Naive thymus-derived CD4-positive, alpha-beta T cell (primary cell): ENCODE measurements around the gene LTBP2. TPM values are rescaled to one million over a fixed set of nuclear protein-coding genes. Genes with fewer than 3 reads are reported as not detected.

ENCODE experiments used
- ATAC-seq: fragments of 150-1000 bp; cut with Tn5 transposase; 2 replicates; pipeline ENCODE4 v1.10.0; 2021; ENCODE audit warnings: mild to moderate bottlenecking, moderate library complexity
- CTCF ChIA-PET: fragments of 350-600 bp; sonication (Branson Sonifier 250); formaldehyde crosslinking; loops from one replicate; lab custom pipeline; 2021; ENCODE audit warnings: antibody characterized with exemption; lab: Charles Lee
- POLR2A ChIA-PET: fragments of 350-600 bp; sonication (Branson Sonifier 250); formaldehyde crosslinking; loops from one replicate; lab custom pipeline; 2021; ENCODE audit warnings: antibody characterized with exemption, inconsistent platforms; lab: Charles Lee
- DNase-seq, 9 donors: peaks; one replicate each; pipeline versions ENCODE4 v3.0.0 to v3.0.0-alpha.2; 2020 to 2022; ENCODE audit warnings: mixed read lengths in 1 of 9
- H3K27ac ChIP-seq: one replicate; pipeline ENCODE4 v1.7.0; 2013; ENCODE audit warnings: mild to moderate bottlenecking, low read depth, low read length, moderate library complexity
- H3K27me3 ChIP-seq, 2 donors: one replicate each; pipeline ENCODE4 v1.7.0; 2013; ENCODE audit warnings: low read length in 2 of 2, mild to moderate bottlenecking in 2 of 2, moderate library complexity in 2 of 2; ENCODE audit not compliant: control insufficient read depth in 2 of 2, insufficient read depth in 2 of 2
- H3K36me3 ChIP-seq, 3 experiments: 1 replicate in 2 of 3; 2 replicates in 1 of 3; pipeline ENCODE4 v1.7.0; 2013; ENCODE audit warnings: low read length in 3 of 3, mild to moderate bottlenecking in 3 of 3, moderate library complexity in 1 of 3; ENCODE audit not compliant: insufficient read depth in 3 of 3, control insufficient read depth in 2 of 3
- H3K4me1 ChIP-seq, 2 donors: one replicate each; pipeline ENCODE4 v1.7.0; 2013; ENCODE audit warnings: low read length in 2 of 2, mild to moderate bottlenecking in 2 of 2, moderate library complexity in 1 of 2; ENCODE audit not compliant: control insufficient read depth in 2 of 2, insufficient read depth in 2 of 2
- H3K4me3 ChIP-seq: 2 replicates; pipeline ENCODE4 v1.7.0; 2013; ENCODE audit warnings: mild to moderate bottlenecking, low read length
- H3K9me3 ChIP-seq, 3 experiments: 1 replicate in 2 of 3; 2 replicates in 1 of 3; pipeline ENCODE4 v1.7.0; 2013; ENCODE audit warnings: low read length in 3 of 3; ENCODE audit not compliant: control insufficient read depth in 2 of 3
- H3K27ac Mint-ChIP-seq, 9 donors: one replicate each; pipeline ENCODE4 v1.8.0; 2020 to 2022; ENCODE audit warnings: mixed read lengths in 9 of 9, mild to moderate bottlenecking in 8 of 9, moderate library complexity in 5 of 9, inconsistent platforms in 2 of 9
- H3K27me3 Mint-ChIP-seq, 5 donors: one replicate each; pipeline ENCODE4 v1.8.0; 2021 to 2022; ENCODE audit warnings: mixed read lengths in 5 of 5, mild to moderate bottlenecking in 1 of 5
- H3K36me3 Mint-ChIP-seq, 5 donors: one replicate each; pipeline ENCODE4 v1.8.0; 2020 to 2022; ENCODE audit warnings: mixed read lengths in 5 of 5, mild to moderate bottlenecking in 3 of 5, inconsistent platforms in 1 of 5
- H3K4me1 Mint-ChIP-seq, 7 donors: one replicate each; pipeline ENCODE4 v1.8.0; 2020 to 2022; ENCODE audit warnings: mixed read lengths in 7 of 7, mild to moderate bottlenecking in 3 of 7, inconsistent platforms in 1 of 7
- H3K4me3 Mint-ChIP-seq, 10 donors: one replicate each; pipeline ENCODE4 v1.8.0; 2020 to 2022; ENCODE audit warnings: mild to moderate bottlenecking in 10 of 10, mixed read lengths in 10 of 10, moderate library complexity in 6 of 10, inconsistent platforms in 2 of 10
- H3K9me3 Mint-ChIP-seq, 11 donors: one replicate each; pipeline ENCODE4 v1.8.0; 2020 to 2022; ENCODE audit warnings: mixed read lengths in 11 of 11, mild to moderate bottlenecking in 4 of 11, inconsistent platforms in 1 of 11, moderate library complexity in 1 of 11
- intact Hi-C, 2 donors: fragments of 100-400 bp; cut with micrococcal nuclease; formaldehyde crosslinking; loops; one replicate each; pipeline ENCODE4 v1.15.1; 2023
- polyA plus RNA-seq, 2 donors: library from polyadenylated mRNA; unstranded; fragments of 300-500 nt; fragmentation: Illumina TruSeq; gene quantifications; one replicate each; pipeline ENCODE4 v1.2.3, GENCODE V29; 2021
- total RNA-seq, 6 experiments: library from RNA in 5 of 6; stranded (reverse) in 5 of 6; gene quantifications; 1 replicate in 5 of 6; 2 replicates in 1 of 6; pipeline ENCODE4 v1.2.3 and lab custom pipeline; 2021 to 2026

The LTBP2 gene
- total and polyA plus RNA-seq, 7 experiments from 2014 or later: 0.07 to 1.1 (median 0.27) TPM

DNA sequence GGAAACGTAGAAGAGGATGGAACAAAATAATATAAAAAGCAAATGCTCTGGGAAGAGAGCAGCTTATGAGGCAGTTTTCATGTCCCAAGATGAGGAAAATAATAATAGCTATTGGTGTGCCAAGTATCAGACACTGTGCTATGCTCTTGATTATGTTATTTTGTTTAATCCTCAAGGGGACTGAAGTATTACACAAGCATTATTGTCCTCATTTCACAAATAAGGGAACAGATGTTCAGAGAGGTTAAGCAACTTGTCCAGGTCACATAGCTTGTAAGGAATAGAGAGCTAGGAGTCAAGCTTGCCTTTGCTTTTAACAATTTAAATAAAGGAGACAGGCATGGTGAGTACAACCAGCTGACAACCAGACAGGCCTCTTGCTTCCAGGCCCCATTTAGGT lies 26.9 kb upstream of the LTBP2 start:
- H3K9me3 Mint-ChIP-seq: no peaks in the 10 kb centered on the region
- POLR2A ChIA-PET: no interaction called here
- intact Hi-C loops: no loop called here

DNA sequence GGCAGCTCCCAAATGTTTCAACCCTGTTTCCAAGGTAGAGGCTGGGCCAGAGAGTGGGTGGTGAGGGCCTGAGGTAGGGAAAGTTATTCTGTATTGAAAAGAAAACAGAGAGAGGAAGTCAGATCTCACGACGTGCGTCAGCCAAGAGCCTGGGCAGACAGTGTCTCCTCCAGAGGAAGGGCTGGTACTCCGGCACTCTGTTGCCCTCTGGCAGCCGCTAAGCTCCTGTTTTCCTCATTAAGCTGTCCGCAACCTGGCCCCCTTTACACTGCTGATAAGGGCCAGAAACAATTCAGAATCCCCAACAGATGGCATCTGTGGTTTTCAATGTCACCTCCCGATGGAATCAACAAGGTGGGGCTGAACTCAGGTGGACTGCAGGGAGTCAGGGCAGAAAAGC lies 26.0 kb upstream of the LTBP2 start:
- intact Hi-C loops: no loop called here
- ChIA-PET POLR2A (interaction anchor here (0.5 kb wide), 1 partner anchor 608 kb away, joined by 4 read pairs; no protein-coding TSS in a partner anchor), CTCF (interaction anchor here (1.5 to 2.3 kb wide), 2 partner anchors 19 to 29 kb away, joined by 4 to 8 read pairs; no protein-coding TSS in a partner anchor)
- Mint-ChIP-seq H3K27ac (peak overlapping the region in 1 of 9 donors; percentile 75), H3K9me3 (no peaks in the 10 kb centered on the region), H3K4me3 (no peak overlapping the region), H3K27me3 (peaks cover 0 to 13% (median 0%) of the 10 kb centered on the region in 5 donors), H3K4me1 (peaks cover 0 to 3% (median 0%) of the 10 kb centered on the region in 7 donors), H3K36me3 (no peaks in the 10 kb centered on the region)
- DNase-seq (no peak), ATAC-seq (no peak)
- no peak overlapping the region for H3K27ac ChIP-seq
- no peak overlapping the region for H3K4me3 ChIP-seq
- no peaks in the 10 kb centered on the region for H3K4me1 ChIP-seq
- H3K36me3 ChIP-seq: no peaks in the 10 kb centered on the region
- no peaks in the 10 kb centered on the region for H3K27me3 ChIP-seq
- H3K9me3 ChIP-seq: no peaks in the 10 kb centered on the region

More for the DNA sequence above, 26.9 kb upstream of the LTBP2 start:
- Mint-ChIP-seq H3K4me3 (no peak overlapping the region), H3K27me3 (peaks cover 0 to 13% (median 0%) of the 10 kb centered on the region in 5 donors), H3K4me1 (peaks cover 0 to 3% (median 0%) of the 10 kb centered on the region in 7 donors), H3K36me3 (no peaks in the 10 kb centered on the region), H3K27ac (no peak overlapping the region)
- DNase-seq (no peak), ATAC-seq (no peak)
- Histone ChIP-seq H3K36me3 (no peaks in the 10 kb centered on the region), H3K9me3 (no peaks in the 10 kb centered on the region), H3K4me3 (no peak overlapping the region), H3K27me3 (no peaks in the 10 kb centered on the region), H3K27ac (no peak overlapping the region), H3K4me1 (no peaks in the 10 kb centered on the region)
- CTCF ChIA-PET: interaction anchor here (2.3 kb wide), 1 partner anchor 30 kb away, joined by 8 read pairs; no protein-coding TSS in a partner anchor

DNA sequence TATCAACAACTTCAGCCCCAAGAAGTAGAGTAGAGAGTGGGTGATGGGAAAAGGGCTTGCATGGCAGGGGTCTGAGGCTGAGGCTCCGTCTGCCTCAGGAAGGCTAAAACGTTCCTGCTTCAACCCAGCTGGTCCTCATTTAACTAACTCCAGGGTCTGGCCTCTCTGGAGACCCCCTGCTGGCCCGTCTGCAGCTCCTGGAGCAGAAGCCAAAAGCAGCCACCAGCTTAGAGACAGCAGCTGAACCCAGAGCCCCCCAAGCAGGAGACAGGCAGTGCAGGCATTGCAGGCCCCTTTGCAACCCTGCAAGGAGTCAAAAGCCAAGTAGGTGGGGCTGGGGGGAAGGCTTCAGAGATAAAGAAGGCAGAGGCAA lies 25.1 kb upstream of the LTBP2 start:
- peaks cover 0 to 13% (median 0%) of the 10 kb centered on the region in 5 donors for H3K27me3 Mint-ChIP-seq
- CTCF ChIA-PET: interaction anchor here (1.5 to 2.3 kb wide), 2 partner anchors 18 to 28 kb away, joined by 4 to 8 read pairs; no protein-coding TSS in a partner anchor
- no peaks in the 10 kb centered on the region for H3K9me3 Mint-ChIP-seq
- Histone ChIP-seq H3K4me3 (no peak overlapping the region), H3K27ac (no peak overlapping the region), H3K27me3 (no peaks in the 10 kb centered on the region), H3K9me3 (no peaks in the 10 kb centered on the region), H3K36me3 (no peaks in the 10 kb centered on the region), H3K4me1 (no peaks in the 10 kb centered on the region)
- peaks cover 0 to 3% (median 0%) of the 10 kb centered on the region in 7 donors for H3K4me1 Mint-ChIP-seq
- no peak overlapping the region for H3K4me3 Mint-ChIP-seq
- DNase-seq (no peak), ATAC-seq (no peak)
- intact Hi-C loops: no loop called here
- H3K36me3 Mint-ChIP-seq: no peaks in the 10 kb centered on the region
- no peak overlapping the region for H3K27ac Mint-ChIP-seq
- POLR2A ChIA-PET: no interaction called here

DNA sequence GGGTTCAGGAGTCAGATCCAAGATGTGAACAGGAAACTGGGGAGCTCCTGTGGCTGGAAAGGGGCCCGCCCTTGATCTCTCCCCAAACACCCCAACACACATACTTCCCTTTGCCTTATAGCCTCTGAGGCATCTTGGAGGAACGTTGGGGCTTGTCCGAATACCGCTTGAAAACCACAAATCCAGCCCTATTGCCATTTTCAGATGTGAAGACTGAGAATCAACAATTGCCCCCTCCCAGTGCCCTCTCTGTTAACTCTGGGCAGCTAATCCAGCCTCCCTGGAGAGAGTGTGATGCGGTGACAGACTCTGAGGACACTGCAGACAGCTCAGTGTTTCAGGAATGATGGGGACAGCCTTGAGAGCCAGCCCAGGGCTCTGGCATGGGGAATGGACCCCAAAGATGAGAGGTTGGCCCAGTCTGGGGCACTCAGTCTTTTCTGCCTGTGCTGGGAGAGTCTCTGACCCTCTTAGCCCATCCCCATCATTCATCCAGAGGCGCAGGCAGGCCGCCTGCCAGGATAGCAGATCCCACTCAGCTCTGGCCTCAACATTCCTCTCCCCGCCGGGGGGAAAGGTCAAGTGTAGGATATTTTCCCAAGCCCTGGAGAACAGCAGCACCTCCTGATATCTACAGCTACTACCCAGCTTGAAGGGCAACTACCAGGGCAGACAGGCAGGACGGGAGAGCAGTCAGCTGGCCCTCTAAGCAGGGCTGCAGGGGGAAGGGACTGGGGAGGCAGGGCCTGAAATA lies 24.6 kb upstream of the LTBP2 start:
- no peak for ATAC-seq
- DNase-seq: no peak
- H3K27me3 ChIP-seq: no peaks in the 10 kb centered on the region
- no peaks in the 10 kb centered on the region for H3K9me3 ChIP-seq
- ChIA-PET POLR2A (interaction anchor here (1.0 to 1.3 kb wide), 2 partner anchors 15 to 23 kb away, joined by 4 read pairs; no protein-coding TSS in a partner anchor), CTCF (interaction anchor here (0.8 to 1.5 kb wide), 2 partner anchors 18 to 28 kb away, joined by 3 to 4 read pairs; no protein-coding TSS in a partner anchor)
- H3K27me3 Mint-ChIP-seq: peaks cover 0 to 13% (median 0%) of the 10 kb centered on the region in 5 donors
- no peak overlapping the region for H3K4me3 Mint-ChIP-seq
- peaks cover 0 to 3% (median 0%) of the 10 kb centered on the region in 7 donors for H3K4me1 Mint-ChIP-seq
- H3K27ac Mint-ChIP-seq: no peak overlapping the region
- no peaks in the 10 kb centered on the region for H3K36me3 Mint-ChIP-seq
- no peak overlapping the region for H3K4me3 ChIP-seq
- H3K9me3 Mint-ChIP-seq: no peaks in the 10 kb centered on the region
- intact Hi-C loops: no loop called here
- no peak overlapping the region for H3K27ac ChIP-seq
- no peaks in the 10 kb centered on the region for H3K36me3 ChIP-seq
- H3K4me1 ChIP-seq: no peaks in the 10 kb centered on the region

- ATAC-seq (no peak), DNase-seq (no peak)
- Histone ChIP-seq H3K4me3 (no peak overlapping the region), H3K4me1 (no peaks in the 10 kb centered on the region), H3K9me3 (no peaks in the 10 kb centered on the region), H3K27ac (no peak overlapping the region), H3K36me3 (no peaks in the 10 kb centered on the region), H3K27me3 (no peaks in the 10 kb centered on the region)
- no peaks in the 10 kb centered on the region for H3K9me3 Mint-ChIP-seq
- peak overlapping the region in 1 of 9 donors; percentile 1 for H3K27ac Mint-ChIP-seq
- intact Hi-C loops: no loop called here
- CTCF ChIA-PET: interaction anchor here (0.8 kb wide), 1 partner anchor 27 kb away, joined by 3 read pairs; no protein-coding TSS in a partner anchor
- no peak overlapping the region for H3K4me3 Mint-ChIP-seq
- peaks cover 0 to 3% (median 0%) of the 10 kb centered on the region in 7 donors for H3K4me1 Mint-ChIP-seq
- POLR2A ChIA-PET: interaction anchor here (1.0 to 1.3 kb wide), 2 partner anchors 14 to 24 kb away, joined by 4 read pairs; no protein-coding TSS in a partner anchor
- no peaks in the 10 kb centered on the region for H3K36me3 Mint-ChIP-seq
- H3K27me3 Mint-ChIP-seq: peaks cover 0 to 13% (median 0%) of the 10 kb centered on the region in 5 donors
These were observed 23.8 kb upstream of the LTBP2 start for GRCh38 chr14:74635847-74636246.

GRCh38 chr14:74634964-74635363 lies 22.9 kb upstream of the LTBP2 start:
- peaks cover 0 to 8% (median 0%) of the 10 kb centered on the region in 5 donors for H3K27me3 Mint-ChIP-seq
- no peak for ATAC-seq

More at GRCh38 chr14:74634964-74635363, 22.9 kb upstream of the LTBP2 start:
- no peak overlapping the region for H3K4me3 ChIP-seq
- intact Hi-C loops: no loop called here
- Mint-ChIP-seq H3K36me3 (no peaks in the 10 kb centered on the region), H3K27ac (no peak overlapping the region), H3K9me3 (no peaks in the 10 kb centered on the region), H3K4me1 (peaks cover 0 to 3% (median 0%) of the 10 kb centered on the region in 7 donors), H3K4me3 (no peak overlapping the region)
- CTCF ChIA-PET: interaction anchor here (1.3 kb wide), 1 partner anchor 26 kb away, joined by 5 read pairs; no protein-coding TSS in a partner anchor
- no peak for DNase-seq
- H3K4me1 ChIP-seq: no peaks in the 10 kb centered on the region
- no peaks in the 10 kb centered on the region for H3K36me3 ChIP-seq
- H3K27ac ChIP-seq: no peak overlapping the region
- POLR2A ChIA-PET: interaction anchor here (0.6 kb wide), 1 partner anchor 8 kb away, joined by 5 read pairs; no protein-coding TSS in a partner anchor
- H3K27me3 ChIP-seq: no peaks in the 10 kb centered on the region
- no peaks in the 10 kb centered on the region for H3K9me3 ChIP-seq
